K562 (cell line): ENCODE results near the gene ANKH. TPM values are rescaled to one million over a fixed set of nuclear protein-coding genes. Genes with fewer than 3 reads are reported as not detected.

Source experiments
- ATAC-seq: fragments of 200-7000 bp; cut with Tn5 transposase; 3 replicates; pipeline ENCODE4 v1.9.1; 2020; ENCODE audit warnings: moderate library complexity
- BruUV-seq: library from RNA; stranded (reverse); fragments of 400-500 nt; replicated peaks from 2 replicates; lab custom pipeline; 2021; lab: Mats Ljungman, UMichigan
- CTCF ChIA-PET: fragments of 300-600 bp; formaldehyde crosslinking; extraction: SDS; loops from one replicate; lab custom pipeline; 2021; ENCODE audit warnings: low intra/inter-chr PET ratio; lab: Yijun Ruan, JAX
- POLR2A ChIA-PET: fragments of 300-600, 350-650 bp; sonication (Branson Sonifier 250); formaldehyde crosslinking; extraction: SDS; loops from one replicate; lab custom pipeline; 2021; ENCODE audit warnings: antibody characterized with exemption, inconsistent platforms; lab: Yijun Ruan, JAX
- DNase-seq, 4 experiments: peaks; one replicate each; pipeline versions ENCODE4 v3.0.0 to v3.0.0-alpha.2; 2011 to 2018; ENCODE audit warnings: low spot score in 3 of 4, mixed read lengths in 3 of 4; ENCODE audit errors: extremely low read depth in 1 of 4
- FAIRE-seq: peaks from 2 replicates; lab custom pipeline; 2011; peaks lifted over from hg19 to GRCh38; lab: Jason Lieb, UNC
- H2AFZ ChIP-seq: 2 replicates; pipeline ENCODE4 v1.6.0; 2011; ENCODE audit warnings: low read depth, low read length, control low read depth, inconsistent platforms
- H3K27ac ChIP-seq: fragments of 200-600 bp; 3 replicates; pipeline ENCODE4 v1.8.0; 2011; ENCODE audit warnings: low read depth, mild to moderate bottlenecking, control low read depth, inconsistent platforms, low read length, moderate library complexity, mixed read lengths; ENCODE audit errors: extremely low read depth
- H3K27me3 ChIP-seq, 2 experiments: fragments of 300-600 bp in 1 of 2; 2 replicates in 1 of 2; 3 replicates in 1 of 2; pipeline versions ENCODE4 v1.6.0 to v1.8.0; 2011; ENCODE audit warnings: inconsistent platforms in 2 of 2, low read length in 2 of 2, mild to moderate bottlenecking in 1 of 2, mixed read lengths in 1 of 2, moderate library complexity in 1 of 2; ENCODE audit not compliant: control insufficient read depth in 2 of 2, insufficient read depth in 2 of 2
- H3K36me3 ChIP-seq: fragments of 300-600 bp; 3 replicates; pipeline ENCODE4 v1.8.0; 2011; ENCODE audit warnings: mild to moderate bottlenecking, low read length, inconsistent platforms; ENCODE audit not compliant: control insufficient read depth, insufficient read depth
- H3K4me1 ChIP-seq, 2 experiments: fragments of 200-600 bp in 1 of 2; replicated peaks in 1 of 2; 2 replicates in 1 of 2; 3 replicates in 1 of 2; pipeline versions ENCODE4 v1.5.1 to v1.8.0; 2011; ENCODE audit warnings: inconsistent platforms in 2 of 2, low read length in 2 of 2, mild to moderate bottlenecking in 1 of 2, mixed read lengths in 1 of 2, moderate library complexity in 1 of 2; ENCODE audit not compliant: control insufficient read depth in 2 of 2, insufficient read depth in 2 of 2
- H3K4me2 ChIP-seq: 2 replicates; pipeline ENCODE4 v1.6.1; 2011; ENCODE audit warnings: low read length, control low read depth, inconsistent platforms, mixed read lengths; ENCODE audit not compliant: insufficient read depth
- H3K4me3 ChIP-seq: fragments of 200-600 bp; sonication (generic), shearing (Covaris generic); 2 replicates; pipeline ENCODE4 v1.5.1; 2016; ENCODE audit warnings: control low read depth, inconsistent platforms
- H3K79me2 ChIP-seq: fragments of 200-600 bp; 3 replicates; pipeline ENCODE4 v1.8.0; 2011; ENCODE audit warnings: low read length, inconsistent platforms; ENCODE audit not compliant: control insufficient read depth, insufficient read depth
- H3K9ac ChIP-seq, 2 experiments: 2 replicates each; pipeline versions ENCODE4 v1.6.0 to v1.6.1; 2011; ENCODE audit warnings: low read depth in 2 of 2, low read length in 2 of 2, control low read depth in 1 of 2, inconsistent platforms in 1 of 2, mild to moderate bottlenecking in 1 of 2, mixed read lengths in 1 of 2; ENCODE audit not compliant: insufficient read depth in 1 of 2
- H3K9me1 ChIP-seq: one replicate; pipeline ENCODE4 v1.6.0; 2011; ENCODE audit warnings: inconsistent platforms, mild to moderate bottlenecking, low read length, moderate library complexity; ENCODE audit not compliant: control insufficient read depth, insufficient read depth
- H3K9me3 ChIP-seq: replicated peaks from 2 replicates; pipeline ENCODE4 v1.5.1; 2011; ENCODE audit warnings: low read depth, low read length, inconsistent platforms; ENCODE audit not compliant: control insufficient read depth, insufficient read depth
- H4K20me1 ChIP-seq: replicated peaks from 2 replicates; pipeline ENCODE4 v1.6.1; 2011; ENCODE audit warnings: low read length, inconsistent platforms, mixed read lengths; ENCODE audit not compliant: control insufficient read depth, insufficient read depth
- ARID1B ChIP-seq: fragments of 450-650 bp; IDR thresholded peaks from 2 replicates; pipeline ENCODE4 v1.6.1; 2016; ENCODE audit warnings: antibody characterized with exemption, mild to moderate bottlenecking, inconsistent platforms
- CTCFL ChIP-seq: IDR thresholded peaks from 2 replicates; pipeline ENCODE4 v1.6.1; 2011; ENCODE audit warnings: borderline replicate concordance, low read depth, mild to moderate bottlenecking, moderate library complexity, low read length; ENCODE audit not compliant: insufficient read depth, poor library complexity, severe bottlenecking
- KAT2B ChIP-seq: IDR thresholded peaks from one replicate; pipeline ENCODE4 v1.6.1; 2012; ENCODE audit warnings: low read depth, mild to moderate bottlenecking, control low read depth, inconsistent platforms, low read length, moderate library complexity
- NCOA1 ChIP-seq: fragments of 450-650 bp; IDR thresholded peaks from 2 replicates; pipeline ENCODE4 v1.6.1; 2016; ENCODE audit warnings: low read depth
- PYGO2 ChIP-seq: fragments of 450-650 bp; IDR thresholded peaks from 2 replicates; pipeline ENCODE4 v1.6.1; 2016; ENCODE audit warnings: mild to moderate bottlenecking, missing genetic modification characterization, moderate library complexity, missing compliant biosample characterization
- SREBF1 ChIP-seq: fragments of 150-350 bp; IDR thresholded peaks from 2 replicates; pipeline ENCODE4 v1.6.1; 2014; ENCODE audit warnings: antibody characterized with exemption, low read depth, low read length, borderline replicate concordance
- TGIF2 ChIP-seq: sonication (generic); formaldehyde crosslinking; IDR thresholded peaks from 2 replicates; pipeline ENCODE4 v1.8.1; 2022; ENCODE audit warnings: mild to moderate bottlenecking, missing genetic modification reagents, moderate library complexity
- ZBTB2 ChIP-seq: fragments of 450-650 bp; IDR thresholded peaks from 2 replicates; pipeline ENCODE4 v1.6.1; 2016; ENCODE audit warnings: antibody characterized with exemption
- WGBS: fragments of 100-300 bp; shearing (Covaris generic); methylation state at CpG from one replicate; pipeline ENCODE4 v1.1.6; 2016; ENCODE audit warnings: low coverage, mixed read lengths; ENCODE audit not compliant: insufficient coverage; ENCODE audit errors: missing lambda C conversion rate; 5-methylcytosine and 5-hydroxymethylcytosine counted together
- in situ Hi-C: fragments of 300-500 bp; cut with MboI; formaldehyde crosslinking; loops from 4 replicates; pipeline ENCODE4 v1.15.0; 2018; ENCODE audit warnings: inconsistent platforms, mixed read lengths
- intact Hi-C: fragments of 100-400 bp; cut with micrococcal nuclease; formaldehyde crosslinking; loops from 2 replicates; pipeline ENCODE4 v1.14.2; 2022
- polyA plus RNA-seq, 8 experiments: library from polyadenylated mRNA; depleted of rRNA in 4 of 8; stranded (reverse) in 5 of 8; unstranded in 3 of 8; fragments of >200 nt; fragmentation: Nextera tagmentation in 2 of 8; fragmentation: Illumina TruSeq in 1 of 8; extraction: Ambion mirVana in 2 of 8; extraction: Trizol in 1 of 8; gene quantifications; 2 replicates each; pipeline versions ENCODE4 v1.2.1 to v1.2.3, GENCODE V29; 2011 to 2014; ENCODE audit warnings: inconsistent platforms in 1 of 8, missing spikeins in 1 of 8
- total RNA-seq, 7 experiments: library from RNA; depleted of rRNA in 6 of 7; stranded (reverse); fragments of >200 nt in 6 of 7; fragmentation: Illumina TruSeq in 2 of 7; extraction: Trizol in 2 of 7; gene quantifications; 2 replicates each; pipeline versions ENCODE4 v1.2.1 to v1.2.3, GENCODE V29; 2011 to 2021; ENCODE audit warnings: low replicate concordance in 1 of 7

Gene ANKH
- total and polyA plus RNA-seq, 9 of the 15 experiments (the other 6 are each of a cell fraction or from before 2014, with no cell fraction given): 0.79 to 12.2 (median 4.5) TPM

- no peaks in the 10 kb centered on the region for H3K9me3 ChIP-seq
- ChIA-PET CTCF (interaction anchor here (1.2 kb wide), 1 partner anchor 30 kb away, joined by 3 read pairs; no protein-coding TSS in a partner anchor), POLR2A (no interaction called here)
- TF ChIP-seq ZBTB2: no peak
- no peak for TF ChIP-seq SREBF1
- TF ChIP-seq CTCFL: no peak
- no peak for TF ChIP-seq PYGO2
- no peak for TF ChIP-seq NCOA1
- no peak for TF ChIP-seq TGIF2
- TF ChIP-seq ARID1B: no peak
- no peak for TF ChIP-seq KAT2B
- no peak overlapping the region for H3K9ac ChIP-seq
- H3K4me1 ChIP-seq: no peaks in the 10 kb centered on the region
- ATAC-seq: no peak
- no peaks in the 10 kb centered on the region for H4K20me1 ChIP-seq
- H3K4me2 ChIP-seq: no peak overlapping the region
- H2AFZ ChIP-seq: no peak overlapping the region
- no peaks in the 10 kb centered on the region for H3K79me2 ChIP-seq
- no peaks in the 10 kb centered on the region for H3K36me3 ChIP-seq
- H3K4me3 ChIP-seq: no peak overlapping the region
- FAIRE-seq: no peak
- intact Hi-C loops (no loop called here), in situ Hi-C loops (no loop called here)
- WGBS: 2% methylated on average over 3 of the region's 3 CpGs
- no peak overlapping the region for H3K27ac ChIP-seq
- no TSS peak for BruUV-seq
- no peak for DNase-seq
- H3K27me3 ChIP-seq: peaks cover 3 to 29% of the 10 kb centered on the region in 2 experiments; a peak in 4 of 5 replicates
- H3K9me1 ChIP-seq: no peaks in the 10 kb centered on the region
Measured at GRCh38 chr5:14894748-14895147, 23.2 kb upstream of the ANKH start.
